Pancreas (tissue), 10 donors: ENCODE results near the gene PCDHGA12. TPM values are rescaled to one million over a fixed set of nuclear protein-coding genes. Genes with fewer than 3 reads are reported as not detected.

ENCODE experiments used
- ATAC-seq, 4 donors: fragments of 200-7000 bp; cut with Tn5 transposase; one replicate each; pipeline versions ENCODE4 v1.8.0 to v1.9.1; 2020; ENCODE audit warnings: mild to moderate bottlenecking in 4 of 4, moderate library complexity in 4 of 4
- DNase-seq, 6 donors: peaks; one replicate each; pipeline ENCODE4 v3.0.0-alpha.2; 2020
- FAIRE-seq: peaks from 2 replicates; lab custom pipeline; 2012; peaks lifted over from hg19 to GRCh38; lab: Jason Lieb, UNC
- H3K27ac ChIP-seq, 4 donors: fragments of 200-600 bp; sonication (generic); 1 replicate in 3 of 4; 2 replicates in 1 of 4; pipeline versions ENCODE4 v1.5.0 to v1.8.0; 2020
- H3K27me3 ChIP-seq, 4 donors: fragments of 200-600 bp; one replicate each; pipeline ENCODE4 v1.8.0; 2021
- H3K36me3 ChIP-seq, 3 donors: fragments of 200-600 bp; sonication (generic) in 1 of 3; one replicate each; pipeline versions ENCODE4 v1.5.0 to v1.8.0; 2020 to 2021
- H3K4me1 ChIP-seq, 3 donors: fragments of 200-600 bp; one replicate each; pipeline ENCODE4 v1.8.0; 2021
- H3K4me3 ChIP-seq, 4 donors: fragments of 200-600 bp; sonication (generic) in 2 of 4; one replicate each; pipeline versions ENCODE4 v1.5.0 to v1.8.0; 2020 to 2021
- H3K9me3 ChIP-seq, 4 donors: fragments of 200-600 bp; one replicate each; pipeline ENCODE4 v1.8.0; 2021
- WGBS, 2 donors: extraction: QIAGEN DNeasy Blood & Tissue Kit; methylation state at CpG; one replicate each; pipeline ENCODE4 v1.1.7; 2013; 5-methylcytosine and 5-hydroxymethylcytosine counted together
- intact Hi-C, 3 donors: fragments of 100-400 bp; cut with DNase I; formaldehyde crosslinking; loops; one replicate each; pipeline versions ENCODE4 v1.11.1 to v1.14.2; 2022
- polyA plus RNA-seq, 2 donors: library from polyadenylated mRNA; stranded (reverse); fragments of 200-250 nt; gene quantifications; one replicate each; pipeline ENCODE4 v1.2.3, GENCODE V29; 2013
- total RNA-seq, 6 donors: library from RNA; stranded (reverse); fragmentation: NEBNext Ultra II Directional in 4 of 6; extraction: Animal tissue kit (Norgen Biotek cat#: 25700) in 4 of 6; gene quantifications; one replicate each; pipeline versions ENCODE4 v1.2.1 to v1.2.4, GENCODE V29; 2021 to 2023
- TF ChIP-seq, protein P1 (sequence below), 4 donors: fragments of 200-600 bp; sonication (generic) in 3 of 4; IDR thresholded peaks; one replicate each; pipeline versions ENCODE4 v1.5.0 to v1.8.0; 2021; ENCODE audit warnings: antibody characterized with exemption in 4 of 4
- donor health status: healthy with polysubstance abuse.
- donor health status: DM: no; HTN: no; CAD: no; lungs with moderate emphysema.
- donor health status: DM: no; HTN: no; CAD: no.
- donor health status: control.
- donor health status: control.
- donor health status: Bipolar disorder and iron deficiency.
- donor health status: DM: yes; HTN: yes; CAD: no.
- donor health status: DM: no; HTN: no; CAD: no.
- donor health status: DM: no; HTN: no; CAD: no.
- donor health status: DM: yes; HTN: yes; CAD: no.

PCDHGA12 gene
- total and polyA plus RNA-seq, 8 donors: 0.33 to 2.3 (median 1.4) TPM

DNA sequence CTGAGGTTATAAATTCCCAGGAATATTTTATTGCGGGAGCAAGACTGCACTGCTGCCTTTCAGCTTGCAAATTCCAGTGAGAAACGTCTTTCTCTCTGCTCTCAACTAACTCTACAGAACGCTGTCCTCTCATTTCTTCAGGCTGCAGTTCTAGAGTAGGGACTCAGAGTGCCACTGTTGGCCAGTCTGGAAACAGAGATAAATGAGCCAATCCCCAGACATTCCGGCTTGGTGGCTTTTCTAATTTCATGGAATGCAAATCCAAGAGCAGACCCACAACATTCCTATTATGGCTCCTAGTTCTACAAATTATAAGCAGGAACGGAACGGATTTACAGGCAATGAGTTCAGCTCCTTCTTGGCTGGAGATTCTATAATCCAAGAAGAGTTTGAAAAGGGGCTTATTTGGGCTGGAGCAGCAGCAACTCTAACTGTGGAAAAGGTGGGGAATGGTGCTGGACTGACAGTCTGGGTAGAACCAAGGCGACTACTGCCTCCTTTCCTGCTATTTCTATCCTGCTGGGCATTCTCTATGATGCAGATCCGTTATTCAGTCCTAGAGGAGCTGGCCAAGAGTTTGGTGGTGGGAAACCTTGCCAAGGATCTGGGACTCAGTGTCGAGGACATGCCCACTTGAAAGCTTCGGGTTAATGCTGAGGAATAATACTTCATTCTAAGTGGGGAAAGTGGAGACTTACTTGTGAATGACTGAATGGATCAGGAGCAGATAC is 9.3 kb downstream of the PCDHGA12 start:
- no peak overlapping the region for H3K4me3 ChIP-seq
- WGBS, 2 donors: 61 to 70% methylated on average over 10 of the region's 10 CpGs
- no peaks in the 10 kb centered on the region for H3K9me3 ChIP-seq
- intact Hi-C loops: no loop called here
- TF ChIP-seq, protein P1, sequence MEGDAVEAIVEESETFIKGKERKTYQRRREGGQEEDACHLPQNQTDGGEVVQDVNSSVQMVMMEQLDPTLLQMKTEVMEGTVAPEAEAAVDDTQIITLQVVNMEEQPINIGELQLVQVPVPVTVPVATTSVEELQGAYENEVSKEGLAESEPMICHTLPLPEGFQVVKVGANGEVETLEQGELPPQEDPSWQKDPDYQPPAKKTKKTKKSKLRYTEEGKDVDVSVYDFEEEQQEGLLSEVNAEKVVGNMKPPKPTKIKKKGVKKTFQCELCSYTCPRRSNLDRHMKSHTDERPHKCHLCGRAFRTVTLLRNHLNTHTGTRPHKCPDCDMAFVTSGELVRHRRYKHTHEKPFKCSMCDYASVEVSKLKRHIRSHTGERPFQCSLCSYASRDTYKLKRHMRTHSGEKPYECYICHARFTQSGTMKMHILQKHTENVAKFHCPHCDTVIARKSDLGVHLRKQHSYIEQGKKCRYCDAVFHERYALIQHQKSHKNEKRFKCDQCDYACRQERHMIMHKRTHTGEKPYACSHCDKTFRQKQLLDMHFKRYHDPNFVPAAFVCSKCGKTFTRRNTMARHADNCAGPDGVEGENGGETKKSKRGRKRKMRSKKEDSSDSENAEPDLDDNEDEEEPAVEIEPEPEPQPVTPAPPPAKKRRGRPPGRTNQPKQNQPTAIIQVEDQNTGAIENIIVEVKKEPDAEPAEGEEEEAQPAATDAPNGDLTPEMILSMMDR (IDR thresholded peaks at IDR 0.05): no peak
- ATAC-seq (no peak), FAIRE-seq (no peak), DNase-seq (no peak)
- no peaks in the 10 kb centered on the region for H3K27me3 ChIP-seq
- H3K27ac ChIP-seq: no peak overlapping the region
- H3K4me1 ChIP-seq: no peaks in the 10 kb centered on the region
- H3K36me3 ChIP-seq: no peaks in the 10 kb centered on the region

DNA sequence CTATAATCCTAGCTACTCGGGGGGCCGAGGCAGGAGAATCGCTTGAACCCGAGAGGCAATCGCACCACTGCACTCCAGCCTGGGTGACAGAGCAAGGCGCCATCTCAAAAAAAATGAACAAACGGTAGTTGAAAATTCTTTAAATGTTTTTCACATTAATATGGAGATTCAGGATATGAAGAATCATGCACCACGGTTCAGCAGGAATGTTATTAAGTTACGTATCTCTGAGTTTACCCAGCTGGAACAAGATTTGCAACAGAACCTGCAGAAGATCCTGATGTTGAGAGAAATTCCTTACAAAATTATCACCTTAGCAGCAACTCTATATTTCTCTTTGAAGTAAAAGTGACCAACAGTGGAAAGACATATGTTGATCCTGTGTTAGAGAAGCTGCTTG is 10.0 kb downstream of the PCDHGA12 start:
- DNase-seq: no peak
- no peaks in the 10 kb centered on the region for H3K9me3 ChIP-seq

DNA sequence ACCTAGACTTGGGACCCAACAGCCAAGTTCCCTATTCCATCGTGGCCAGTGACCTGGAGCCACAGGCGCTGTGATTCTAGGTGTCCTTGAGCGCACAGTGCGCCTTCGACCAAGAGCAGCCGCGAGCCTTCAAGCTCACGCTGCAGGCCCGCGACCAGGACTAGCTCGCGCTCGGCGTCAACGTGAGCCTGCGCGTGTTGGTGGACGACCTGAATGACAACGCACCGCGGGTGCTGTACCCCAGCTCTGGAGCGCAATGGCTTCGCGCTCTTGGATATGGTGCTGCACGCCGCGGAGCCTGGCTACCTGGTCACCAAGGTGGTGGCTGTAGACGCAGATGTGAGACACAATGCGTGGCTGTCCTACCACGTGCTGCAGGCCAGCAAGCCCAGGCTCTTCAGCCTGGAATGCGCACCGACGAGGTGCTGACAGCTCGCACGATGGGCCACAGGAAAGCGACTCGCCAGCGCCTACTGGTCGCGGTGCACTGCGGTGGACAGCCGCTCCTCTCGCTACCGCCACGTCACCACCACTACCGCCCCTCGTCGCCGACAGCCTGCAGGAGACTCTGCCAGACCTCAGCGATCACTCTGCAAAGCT is 11.4 kb downstream of the PCDHGA12 start:
- no peak for ATAC-seq
- intact Hi-C loops: no loop called here
- H3K27ac ChIP-seq: no peak overlapping the region
- 39 to 45% methylated on average over 50 of the region's 50 CpGs for WGBS, 2 donors
- no peaks in the 10 kb centered on the region for H3K36me3 ChIP-seq
- TF ChIP-seq, protein P1 (IDR thresholded peaks at IDR 0.05): no peak
- H3K9me3 ChIP-seq: no peaks in the 10 kb centered on the region
- no peak overlapping the region for H3K4me3 ChIP-seq
- no peaks in the 10 kb centered on the region for H3K27me3 ChIP-seq
- peak in 1 of 6 donors; percentile 32 for DNase-seq
- no peaks in the 10 kb centered on the region for H3K4me1 ChIP-seq
- FAIRE-seq: no peak

More for the DNA sequence above, 10.0 kb downstream of the PCDHGA12 start:
- Histone ChIP-seq H3K27me3 (no peaks in the 10 kb centered on the region), H3K36me3 (no peaks in the 10 kb centered on the region), H3K4me3 (no peak overlapping the region), H3K4me1 (no peaks in the 10 kb centered on the region), H3K27ac (no peak overlapping the region)
- ATAC-seq (no peak), FAIRE-seq (no peak)
- intact Hi-C loops: no loop called here
- WGBS, 2 donors: 92 to 94% methylated on average over 9 of the region's 9 CpGs
- TF ChIP-seq, protein P1 (IDR thresholded peaks at IDR 0.05): no peak

DNA sequence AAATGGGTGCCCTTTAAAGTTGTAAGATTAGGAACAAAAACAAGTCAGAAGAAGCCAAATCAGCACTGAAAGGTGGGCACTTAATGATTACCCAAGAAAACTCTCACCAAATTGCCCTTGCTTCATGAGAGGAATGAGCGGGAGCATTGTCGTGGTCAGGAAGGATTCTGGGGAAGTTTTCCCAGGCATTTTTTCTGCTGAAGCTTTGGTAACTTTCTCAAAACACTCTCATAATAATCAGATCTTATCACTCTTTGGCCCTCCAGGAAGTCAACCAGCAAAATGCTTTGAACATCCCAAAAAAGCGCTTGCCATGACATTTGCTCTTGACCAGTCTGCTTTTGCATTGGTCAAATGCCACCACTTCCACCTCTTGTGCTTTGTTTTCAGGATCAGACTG is 35.0 kb downstream of the PCDHGA12 start:
- ATAC-seq: no peak
- no peak for FAIRE-seq
- Histone ChIP-seq H3K9me3 (no peaks in the 10 kb centered on the region), H3K36me3 (no peaks in the 10 kb centered on the region), H3K27ac (no peak overlapping the region), H3K4me3 (no peak overlapping the region), H3K27me3 (no peaks in the 10 kb centered on the region), H3K4me1 (no peaks in the 10 kb centered on the region)
- 99 to 100% methylated on average over 3 of the region's 3 CpGs for WGBS, 2 donors
- intact Hi-C loops: no loop called here
- TF ChIP-seq, protein P1 (IDR thresholded peaks at IDR 0.05): no peak
- no peak for DNase-seq
